Peyer's patch (tissue), 4 donors: ENCODE measurements around the gene GRIA4.

Source experiments
- POLR2A ChIP-seq, 2 donors: fragments of 450-650 bp; IDR thresholded peaks; one replicate each; pipeline ENCODE4 v1.5.1; 2017; ENCODE audit warnings: antibody characterized with exemption in 2 of 2, mild to moderate bottlenecking in 2 of 2, moderate library complexity in 2 of 2
- TF ChIP-seq, protein P1 (sequence below), 6 experiments: fragments of 450-650 bp in 4 of 6; fragments of 200-600 bp in 2 of 6; sonication (generic) in 1 of 6; IDR thresholded peaks; one replicate each; pipeline ENCODE4 v1.5.1; 2017 to 2019; ENCODE audit warnings: antibody characterized with exemption in 6 of 6, mild to moderate bottlenecking in 3 of 6, moderate library complexity in 1 of 6

DNA sequence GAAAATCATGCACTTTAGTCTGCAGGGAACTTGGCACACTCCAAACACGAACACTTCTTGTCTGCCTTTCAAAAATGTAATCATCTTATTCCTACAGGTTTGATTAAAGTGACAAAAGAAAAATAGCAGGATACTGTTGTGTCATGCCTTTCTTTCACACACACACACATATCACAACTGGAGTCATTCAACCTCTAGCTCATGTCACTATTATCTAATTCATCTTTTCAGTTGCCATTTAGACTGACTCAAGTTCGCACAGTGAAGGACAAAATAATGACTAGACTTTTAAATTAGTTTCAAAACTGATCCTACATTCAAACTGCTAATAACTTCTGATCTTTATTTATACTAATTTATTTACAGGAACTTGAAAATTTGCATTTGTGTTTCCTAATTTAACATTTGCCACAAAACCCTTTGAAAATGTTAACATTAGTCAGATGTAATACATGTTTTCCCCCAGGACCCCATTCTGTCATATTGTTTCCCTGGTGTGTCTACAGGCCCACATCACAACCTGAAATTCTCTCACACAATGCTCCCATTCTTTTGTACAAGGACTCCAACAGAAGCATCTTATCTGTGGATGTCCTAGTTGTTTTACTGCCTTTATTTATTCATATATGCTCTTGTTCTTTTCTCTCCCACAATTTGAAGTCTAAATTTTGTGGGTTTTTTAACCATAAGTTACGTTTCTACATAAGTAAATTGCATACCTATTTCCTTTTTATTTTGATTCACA is 171.1 kb downstream of the GRIA4 start:
- TF ChIP-seq, protein P1, sequence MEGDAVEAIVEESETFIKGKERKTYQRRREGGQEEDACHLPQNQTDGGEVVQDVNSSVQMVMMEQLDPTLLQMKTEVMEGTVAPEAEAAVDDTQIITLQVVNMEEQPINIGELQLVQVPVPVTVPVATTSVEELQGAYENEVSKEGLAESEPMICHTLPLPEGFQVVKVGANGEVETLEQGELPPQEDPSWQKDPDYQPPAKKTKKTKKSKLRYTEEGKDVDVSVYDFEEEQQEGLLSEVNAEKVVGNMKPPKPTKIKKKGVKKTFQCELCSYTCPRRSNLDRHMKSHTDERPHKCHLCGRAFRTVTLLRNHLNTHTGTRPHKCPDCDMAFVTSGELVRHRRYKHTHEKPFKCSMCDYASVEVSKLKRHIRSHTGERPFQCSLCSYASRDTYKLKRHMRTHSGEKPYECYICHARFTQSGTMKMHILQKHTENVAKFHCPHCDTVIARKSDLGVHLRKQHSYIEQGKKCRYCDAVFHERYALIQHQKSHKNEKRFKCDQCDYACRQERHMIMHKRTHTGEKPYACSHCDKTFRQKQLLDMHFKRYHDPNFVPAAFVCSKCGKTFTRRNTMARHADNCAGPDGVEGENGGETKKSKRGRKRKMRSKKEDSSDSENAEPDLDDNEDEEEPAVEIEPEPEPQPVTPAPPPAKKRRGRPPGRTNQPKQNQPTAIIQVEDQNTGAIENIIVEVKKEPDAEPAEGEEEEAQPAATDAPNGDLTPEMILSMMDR (IDR thresholded peaks at IDR 0.05) = no peak
- TF ChIP-seq POLR2A (IDR thresholded peaks at IDR 0.05) = no peak
